Measurements from ENCODE around the gene RNF212.

Gene RNF212

DNA sequence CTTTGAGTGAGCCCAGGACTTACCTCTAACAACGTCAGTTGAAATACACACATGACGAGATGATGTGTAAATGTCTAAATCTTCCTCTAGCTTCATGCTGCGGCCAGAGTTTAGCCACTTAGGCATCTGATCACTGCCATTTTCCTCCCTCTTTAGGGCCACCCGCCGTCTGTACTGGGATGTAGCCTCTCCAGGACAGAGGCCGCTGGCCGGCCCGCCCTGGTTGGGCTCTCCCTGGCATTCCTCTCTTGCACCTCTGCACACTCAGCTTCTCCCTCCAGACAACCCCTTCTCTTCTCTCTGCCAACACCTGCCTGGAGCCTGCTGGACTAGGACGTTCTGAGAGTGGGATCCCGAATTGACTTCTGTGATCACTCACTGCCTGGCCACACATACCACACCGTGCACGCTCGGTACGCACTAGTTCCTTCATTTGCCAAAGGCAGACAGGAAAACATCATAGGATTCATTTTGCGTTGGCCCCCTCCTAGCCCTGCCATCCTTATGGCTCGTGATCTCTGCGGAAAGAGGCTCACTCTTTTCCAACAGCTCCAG, 33.6 kb downstream of the RNF212 start:
- DNase-seq (ENCODE audit: low read depth) = no peak
- TF ChIP-seq, protein P1, sequence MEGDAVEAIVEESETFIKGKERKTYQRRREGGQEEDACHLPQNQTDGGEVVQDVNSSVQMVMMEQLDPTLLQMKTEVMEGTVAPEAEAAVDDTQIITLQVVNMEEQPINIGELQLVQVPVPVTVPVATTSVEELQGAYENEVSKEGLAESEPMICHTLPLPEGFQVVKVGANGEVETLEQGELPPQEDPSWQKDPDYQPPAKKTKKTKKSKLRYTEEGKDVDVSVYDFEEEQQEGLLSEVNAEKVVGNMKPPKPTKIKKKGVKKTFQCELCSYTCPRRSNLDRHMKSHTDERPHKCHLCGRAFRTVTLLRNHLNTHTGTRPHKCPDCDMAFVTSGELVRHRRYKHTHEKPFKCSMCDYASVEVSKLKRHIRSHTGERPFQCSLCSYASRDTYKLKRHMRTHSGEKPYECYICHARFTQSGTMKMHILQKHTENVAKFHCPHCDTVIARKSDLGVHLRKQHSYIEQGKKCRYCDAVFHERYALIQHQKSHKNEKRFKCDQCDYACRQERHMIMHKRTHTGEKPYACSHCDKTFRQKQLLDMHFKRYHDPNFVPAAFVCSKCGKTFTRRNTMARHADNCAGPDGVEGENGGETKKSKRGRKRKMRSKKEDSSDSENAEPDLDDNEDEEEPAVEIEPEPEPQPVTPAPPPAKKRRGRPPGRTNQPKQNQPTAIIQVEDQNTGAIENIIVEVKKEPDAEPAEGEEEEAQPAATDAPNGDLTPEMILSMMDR (IDR thresholded peaks at IDR 0.05; ENCODE audit: insufficient read depth, low read depth, low read length, missing control alignments) = no peak
- no peak overlapping the region for H3K4me3 ChIP-seq (ENCODE audit: low read depth, low read length)

DNA sequence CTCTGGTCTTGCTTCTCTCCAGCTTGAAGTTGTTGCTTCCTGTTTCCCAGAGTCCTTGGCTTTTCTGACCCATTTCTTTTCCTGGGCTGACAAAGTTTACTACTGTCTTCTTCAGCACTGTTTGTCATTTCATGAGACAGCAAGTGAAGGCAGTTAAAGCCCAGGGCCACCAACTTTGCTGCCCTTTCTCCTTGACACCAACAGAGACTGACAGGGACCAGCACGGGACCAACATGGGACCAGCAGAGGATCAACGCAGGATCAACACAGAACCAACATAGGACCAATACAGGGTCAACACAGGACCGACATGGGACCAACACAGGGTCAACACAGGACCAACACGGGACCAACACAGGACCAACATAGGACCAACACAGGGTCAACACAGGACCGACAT, 34.9 kb downstream of the RNF212 start:
- no peak overlapping the region for H3K4me3 ChIP-seq (ENCODE audit: low read depth, low read length)
- TF ChIP-seq, protein P1 (IDR thresholded peaks at IDR 0.05; ENCODE audit: insufficient read depth, low read depth, low read length, missing control alignments) = no peak
- no peak for DNase-seq (ENCODE audit: low read depth)

DNA sequence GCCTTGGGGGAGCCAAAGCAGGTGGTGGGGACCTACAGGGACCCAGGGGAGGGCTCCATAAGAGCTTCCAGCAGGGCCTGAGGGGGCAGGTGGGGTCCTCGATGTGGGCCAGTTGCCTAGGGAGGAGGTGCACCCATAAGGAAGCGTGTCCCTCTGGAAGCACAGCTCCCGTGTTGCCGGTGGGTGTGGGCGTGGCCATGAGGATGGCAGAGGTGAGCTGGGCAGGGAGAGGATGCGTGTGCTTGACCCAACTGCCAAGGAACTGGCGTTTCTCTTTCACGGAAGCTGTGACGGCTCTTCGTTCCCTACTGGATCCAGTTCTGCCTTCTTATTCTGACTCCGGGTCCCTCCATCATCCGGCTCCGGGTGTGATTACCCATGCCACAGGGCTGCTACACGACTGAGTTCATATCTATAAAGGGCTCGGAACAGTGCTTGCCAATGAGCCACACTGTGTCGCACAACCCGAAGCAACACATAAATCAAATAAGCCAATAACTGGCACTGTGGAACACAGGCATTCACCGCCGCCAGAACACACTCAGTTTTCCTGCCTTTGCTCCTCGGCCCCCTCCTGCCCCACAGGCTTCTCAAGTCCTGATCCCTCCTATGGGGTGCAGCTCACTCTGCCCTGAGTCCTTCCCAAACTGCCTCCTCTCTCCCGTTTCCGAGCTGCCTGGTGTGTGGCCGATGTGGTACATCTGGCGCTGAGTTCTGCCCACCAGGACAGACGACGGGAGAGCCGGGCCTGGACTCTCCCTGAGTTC, 35.5 kb downstream of the RNF212 start:
- no peak for DNase-seq (ENCODE audit: low read depth)
- no peak overlapping the region for H3K4me3 ChIP-seq (ENCODE audit: low read depth, low read length)
- TF ChIP-seq, protein P1 (IDR thresholded peaks at IDR 0.05; ENCODE audit: insufficient read depth, low read depth, low read length, missing control alignments) = no peak

DNA sequence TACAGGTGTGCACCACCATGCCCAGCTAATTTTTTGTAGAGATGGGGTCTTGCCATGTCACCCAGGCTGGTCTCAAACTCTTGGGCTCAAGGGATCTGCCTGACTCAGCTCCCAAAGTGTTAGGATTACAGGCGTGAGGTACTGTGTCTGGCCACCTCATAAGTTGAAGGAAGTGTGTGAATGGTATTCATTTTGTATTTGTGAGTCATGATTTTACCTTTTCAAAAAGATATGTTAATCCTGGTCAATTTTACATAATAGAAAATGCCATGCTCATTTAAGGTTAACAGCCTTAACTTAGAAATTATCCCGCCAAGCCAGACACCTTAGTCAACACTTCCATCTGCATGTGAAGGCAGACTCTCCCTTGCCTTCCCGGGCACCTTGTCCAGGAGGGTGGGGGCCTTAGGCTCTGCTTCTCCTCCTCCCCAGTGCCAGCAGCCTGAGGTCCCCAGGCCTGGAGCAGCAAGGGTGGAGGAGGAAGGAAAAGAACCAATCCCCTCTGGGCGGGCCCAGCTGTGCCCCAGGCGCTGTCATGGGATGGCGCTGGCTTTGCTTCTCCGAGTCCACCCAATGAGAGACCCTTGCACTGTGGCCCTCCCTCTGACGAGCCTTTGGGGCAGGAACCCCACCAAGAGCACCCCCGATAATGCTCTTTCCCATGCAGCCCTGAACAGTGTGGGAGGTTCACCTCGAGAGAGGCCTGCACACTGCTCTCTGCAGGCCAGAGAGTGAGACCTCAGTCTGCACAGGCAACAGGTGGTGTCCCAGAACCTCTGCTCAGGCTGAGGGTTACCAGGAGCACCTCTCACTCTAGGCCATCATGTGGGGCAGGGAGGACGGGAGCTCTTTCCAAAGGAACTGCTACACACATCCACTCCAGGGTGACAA, 37.3 kb downstream of the RNF212 start:
- TF ChIP-seq, protein P1 (IDR thresholded peaks at IDR 0.05; ENCODE audit: insufficient read depth, low read depth, low read length, missing control alignments) = no peak
- DNase-seq (ENCODE audit: low read depth) = no peak

DNA sequence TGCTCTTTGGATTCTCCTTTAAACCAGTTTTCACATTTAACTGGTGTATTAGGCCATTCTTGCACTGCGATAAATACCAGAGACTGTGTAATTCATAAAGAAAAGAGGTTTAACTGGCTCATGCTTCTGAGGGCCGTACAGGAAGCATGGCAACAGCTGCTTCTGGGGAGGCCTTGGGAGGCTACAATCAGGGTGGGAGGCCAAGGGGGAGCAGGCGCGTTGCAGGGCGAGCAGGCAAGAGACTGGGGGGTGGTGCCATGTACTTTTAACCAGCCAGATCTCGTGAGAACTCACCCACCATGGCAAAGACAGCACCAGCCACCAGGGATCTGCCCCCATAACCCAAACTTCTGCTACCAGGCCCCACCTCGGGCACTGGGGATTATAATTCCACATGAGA, 38.1 kb downstream of the RNF212 start:
- TF ChIP-seq, protein P1 (IDR thresholded peaks at IDR 0.05; ENCODE audit: insufficient read depth, low read depth, low read length, missing control alignments) = no peak
- no peak overlapping the region for H3K4me3 ChIP-seq (ENCODE audit: low read depth, low read length)
- DNase-seq (ENCODE audit: low read depth) = no peak

More for the DNA sequence above, 37.3 kb downstream of the RNF212 start:
- no peak overlapping the region for H3K4me3 ChIP-seq (ENCODE audit: low read depth, low read length)

DNA sequence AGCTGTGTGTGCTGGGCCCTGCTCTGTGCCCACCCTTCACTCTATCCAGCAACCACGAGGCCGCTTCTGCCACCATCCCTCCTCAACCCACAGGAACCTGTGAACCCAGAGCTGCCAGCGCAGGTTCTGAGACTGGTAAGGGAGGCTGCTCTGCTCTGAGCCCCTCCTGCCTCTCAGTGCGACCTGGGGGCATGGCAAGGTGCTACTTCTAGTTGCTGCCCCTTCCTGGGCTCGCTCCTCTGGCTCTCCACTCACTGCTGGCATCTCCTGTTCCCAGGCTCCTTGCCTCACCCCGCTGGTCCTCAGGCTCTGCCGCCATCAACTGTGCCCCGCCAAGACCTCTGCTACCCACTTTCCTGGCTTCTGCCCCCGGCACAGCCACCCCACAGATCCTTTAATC, 39.3 kb downstream of the RNF212 start:
- no peak overlapping the region for H3K4me3 ChIP-seq (ENCODE audit: low read depth, low read length)
- TF ChIP-seq, protein P1 (IDR thresholded peaks at IDR 0.05; ENCODE audit: insufficient read depth, low read depth, low read length, missing control alignments) = no peak
- DNase-seq (ENCODE audit: low read depth) = no peak
